GM23248 (cell line): Measurements from ENCODE around the gene MYL6B.

Experiments used
- EZH2 ChIP-seq: fragments of 200-600 bp; sonication (generic); IDR thresholded peaks from 2 replicates; pipeline ENCODE4 v1.6.1; 2018; ENCODE audit warnings: antibody characterized with exemption, mild to moderate bottlenecking; ENCODE audit not compliant: insufficient read depth, poor library complexity, severe bottlenecking
- EZH2phosphoT487 ChIP-seq: fragments of 200-600 bp; sonication (generic); IDR thresholded peaks from 2 replicates; pipeline ENCODE4 v1.6.1; 2018; ENCODE audit warnings: antibody characterized with exemption, moderate library complexity, mild to moderate bottlenecking, low read depth; ENCODE audit not compliant: insufficient read depth

GRCh38 chr12:56134897-56135296 is 17.5 kb upstream of the MYL6B start:
- TF ChIP-seq EZH2phosphoT487 (no peak), EZH2 (no peak)
